Keratinocyte (primary cell): ENCODE measurements around the gene RDH13.

ENCODE experiments used
- EZH2 ChIP-seq: IDR thresholded peaks from one replicate; pipeline ENCODE4 v1.6.1; 2012; ENCODE audit warnings: inconsistent platforms, mild to moderate bottlenecking, low read length, moderate library complexity
- TF ChIP-seq, protein P1 (sequence below), 3 experiments: IDR thresholded peaks in 1 of 3; conservative IDR thresholded peaks in 1 of 3; optimal IDR thresholded peaks in 1 of 3; 2 replicates in 2 of 3; 3 replicates in 1 of 3; pipeline versions ENCODE3 to v1.5.1; 2011; ENCODE audit warnings: low read length in 3 of 3, mild to moderate bottlenecking in 3 of 3, moderate library complexity in 2 of 3, control low read depth in 1 of 3, inconsistent platforms in 1 of 3; ENCODE audit not compliant: insufficient read depth in 2 of 3; ENCODE audit errors: extremely low read depth in 1 of 3

DNA sequence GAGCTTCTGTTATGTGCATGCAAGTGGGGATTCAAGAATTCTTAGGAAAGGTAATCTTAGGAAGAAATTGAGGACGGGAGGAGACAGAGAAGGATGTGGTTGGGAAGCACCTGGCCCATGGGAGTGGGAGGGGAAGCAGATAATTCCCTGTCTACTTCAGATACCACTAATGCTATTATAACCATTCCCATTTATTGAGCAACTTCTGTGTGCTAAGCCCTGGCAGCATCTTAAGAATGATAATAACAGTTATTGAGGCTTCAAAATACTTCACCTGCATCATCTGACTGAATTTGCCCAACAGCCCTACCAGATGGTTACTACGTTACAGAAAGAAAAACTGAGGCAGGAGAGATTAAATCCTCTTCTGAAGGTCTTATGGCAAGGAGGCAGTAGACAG lies 14.2 kb upstream of the RDH13 start:
- TF ChIP-seq, protein P1, sequence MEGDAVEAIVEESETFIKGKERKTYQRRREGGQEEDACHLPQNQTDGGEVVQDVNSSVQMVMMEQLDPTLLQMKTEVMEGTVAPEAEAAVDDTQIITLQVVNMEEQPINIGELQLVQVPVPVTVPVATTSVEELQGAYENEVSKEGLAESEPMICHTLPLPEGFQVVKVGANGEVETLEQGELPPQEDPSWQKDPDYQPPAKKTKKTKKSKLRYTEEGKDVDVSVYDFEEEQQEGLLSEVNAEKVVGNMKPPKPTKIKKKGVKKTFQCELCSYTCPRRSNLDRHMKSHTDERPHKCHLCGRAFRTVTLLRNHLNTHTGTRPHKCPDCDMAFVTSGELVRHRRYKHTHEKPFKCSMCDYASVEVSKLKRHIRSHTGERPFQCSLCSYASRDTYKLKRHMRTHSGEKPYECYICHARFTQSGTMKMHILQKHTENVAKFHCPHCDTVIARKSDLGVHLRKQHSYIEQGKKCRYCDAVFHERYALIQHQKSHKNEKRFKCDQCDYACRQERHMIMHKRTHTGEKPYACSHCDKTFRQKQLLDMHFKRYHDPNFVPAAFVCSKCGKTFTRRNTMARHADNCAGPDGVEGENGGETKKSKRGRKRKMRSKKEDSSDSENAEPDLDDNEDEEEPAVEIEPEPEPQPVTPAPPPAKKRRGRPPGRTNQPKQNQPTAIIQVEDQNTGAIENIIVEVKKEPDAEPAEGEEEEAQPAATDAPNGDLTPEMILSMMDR (optimal IDR thresholded peaks at IDR 0.05 in 1 of 3, IDR thresholded peaks at IDR 0.05 in 1 of 3, conservative IDR thresholded peaks at IDR 0.05 in 1 of 3; ENCODE audit: extremely low read depth in 1 of 3, insufficient read depth in 2 of 3, low read length in 3 of 3), result no peak
- TF ChIP-seq EZH2, result no peak
